HG03103 (cell line): ENCODE results near the gene ATP8A2.
"Not testable (repeated sequence)": the region's sequence is repeated elsewhere in the genome, so short reads cannot be mapped to it uniquely, and the experiment has no call there.

Source experiments
- ATAC-seq: cut with Tn5 transposase; IDR thresholded peaks from one replicate; pipeline ENCODE4 v1.9.1; 2021; ENCODE audit warnings: low read depth; ENCODE audit not compliant: unreplicated experiment

Gene ATP8A2

GRCh38 chr13:25457566-25457965 lies 85.8 kb downstream of the ATP8A2 start:
- ATAC-seq: no peak

- no peak for ATAC-seq
Measured at GRCh38 chr13:25462301-25463125, 90.7 kb downstream of the ATP8A2 start.

- ATAC-seq: no peak
Measured at GRCh38 chr13:25463496-25463895, 91.7 kb downstream of the ATP8A2 start.

GRCh38 chr13:25466880-25467279 lies 95.1 kb downstream of the ATP8A2 start:
- no peak for ATAC-seq

- no peak for ATAC-seq
Measured at GRCh38 chr13:25468325-25469168, 96.8 kb downstream of the ATP8A2 start.

- ATAC-seq: no peak
Measured at GRCh38 chr13:25469169-25469525, 97.4 kb downstream of the ATP8A2 start.

GRCh38 chr13:25473864-25474263 lies 102.1 kb downstream of the ATP8A2 start:
- no peak for ATAC-seq

GRCh38 chr13:25478186-25478585 lies 106.4 kb downstream of the ATP8A2 start:
- ATAC-seq: no peak

- ATAC-seq: no peak
Measured at GRCh38 chr13:25489238-25489637, 117.5 kb downstream of the ATP8A2 start.

GRCh38 chr13:25490236-25490635 lies 118.5 kb downstream of the ATP8A2 start:
- ATAC-seq: no peak

GRCh38 chr13:25493931-25494640 lies 122.3 kb downstream of the ATP8A2 start:
- ATAC-seq: no peak

GRCh38 chr13:25494698-25495411 lies 123.1 kb downstream of the ATP8A2 start:
- no peak for ATAC-seq

GRCh38 chr13:25501231-25501630 lies 129.5 kb downstream of the ATP8A2 start:
- no peak for ATAC-seq

- ATAC-seq: no peak
Measured at GRCh38 chr13:25502031-25502430, 130.3 kb downstream of the ATP8A2 start.

GRCh38 chr13:25502551-25502950 lies 130.8 kb downstream of the ATP8A2 start:
- no peak for ATAC-seq

- ATAC-seq: no peak
Measured at GRCh38 chr13:25503856-25504255, 132.1 kb downstream of the ATP8A2 start.

- ATAC-seq: no peak
Measured at GRCh38 chr13:25507841-25508240, 136.1 kb downstream of the ATP8A2 start.

GRCh38 chr13:25513060-25513459 lies 141.3 kb downstream of the ATP8A2 start:
- ATAC-seq: not testable (repeated sequence)

- ATAC-seq: no peak
Measured at GRCh38 chr13:25518441-25518840, 146.7 kb downstream of the ATP8A2 start.

- ATAC-seq: no peak
Measured at GRCh38 chr13:25525884-25526283, 154.1 kb downstream of the ATP8A2 start.
